Right atrium auricular region (tissue), 2 donors: ENCODE results near the gene MGLL. TPM values are rescaled to one million over a fixed set of nuclear protein-coding genes. Genes with fewer than 3 reads are reported as not detected.

Source experiments
- DNase-seq: peaks from one replicate; pipeline ENCODE4 v3.0.0-alpha.2; 2019; ENCODE audit warnings: low spot score
- H3K27ac ChIP-seq, 2 donors: fragments of 200-600 bp; sonication (generic); 1 replicate in 1 of 2; 2 replicates in 1 of 2; pipeline ENCODE4 v1.5.1; 2016 to 2019
- H3K27me3 ChIP-seq, 2 donors: fragments of 200-600 bp; sonication (generic); one replicate each; pipeline versions ENCODE4 v1.5.1 to v1.6.0; 2017 to 2019
- H3K36me3 ChIP-seq: fragments of 200-600 bp; sonication (generic); one replicate; pipeline ENCODE4 v1.5.1; 2016
- H3K4me1 ChIP-seq, 2 donors: fragments of 200-600 bp; sonication (generic); one replicate each; pipeline versions ENCODE4 v1.5.1 to v1.6.0; 2017 to 2019
- H3K4me3 ChIP-seq, 2 donors: fragments of 200-600 bp; sonication (generic); 1 replicate in 1 of 2; 2 replicates in 1 of 2; pipeline ENCODE4 v1.5.1; 2017 to 2019; ENCODE audit warnings: mild to moderate bottlenecking in 1 of 2, moderate library complexity in 1 of 2
- H3K9me3 ChIP-seq, 2 donors: fragments of 200-600 bp; sonication (generic); one replicate each; pipeline ENCODE4 v1.5.1; 2019
- total RNA-seq, 2 donors: library from RNA; depleted of rRNA; stranded (reverse); fragments of >200 nt; gene quantifications; one replicate each; pipeline ENCODE4 v1.1.0, GENCODE V29; 2016
- TF ChIP-seq, protein P1 (sequence below), 2 donors: fragments of 200-600 bp; sonication (generic); IDR thresholded peaks; one replicate each; pipeline ENCODE4 v1.5.1; 2019; ENCODE audit warnings: antibody characterized with exemption in 2 of 2

MGLL gene
- total RNA-seq, 2 donors from 2014 or later, result 36.3 to 46.4 TPM

DNA sequence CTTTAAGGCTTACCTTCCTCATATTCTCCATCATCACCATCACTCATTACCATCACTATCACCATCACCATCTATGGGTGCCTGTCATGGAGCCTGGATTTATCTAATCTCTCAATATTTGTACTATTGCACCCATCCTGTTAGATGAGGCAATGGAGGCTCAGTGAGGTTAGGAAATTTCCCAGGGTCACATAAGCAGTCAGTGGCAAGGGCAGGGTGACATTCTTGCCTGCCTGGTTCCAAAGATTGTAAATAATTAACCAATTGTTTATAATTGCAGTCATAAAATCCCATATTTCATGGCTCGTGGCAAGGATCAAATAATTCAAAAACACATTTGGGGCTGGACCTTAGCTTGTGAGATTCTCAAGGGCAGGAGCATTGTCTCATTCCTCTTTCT lies 55.2 kb downstream of the MGLL start:
- no peaks in the 10 kb centered on the region for H3K36me3 ChIP-seq
- no peaks in the 10 kb centered on the region for H3K27me3 ChIP-seq
- DNase-seq, result no peak
- no peak overlapping the region for H3K27ac ChIP-seq
- TF ChIP-seq, protein P1, sequence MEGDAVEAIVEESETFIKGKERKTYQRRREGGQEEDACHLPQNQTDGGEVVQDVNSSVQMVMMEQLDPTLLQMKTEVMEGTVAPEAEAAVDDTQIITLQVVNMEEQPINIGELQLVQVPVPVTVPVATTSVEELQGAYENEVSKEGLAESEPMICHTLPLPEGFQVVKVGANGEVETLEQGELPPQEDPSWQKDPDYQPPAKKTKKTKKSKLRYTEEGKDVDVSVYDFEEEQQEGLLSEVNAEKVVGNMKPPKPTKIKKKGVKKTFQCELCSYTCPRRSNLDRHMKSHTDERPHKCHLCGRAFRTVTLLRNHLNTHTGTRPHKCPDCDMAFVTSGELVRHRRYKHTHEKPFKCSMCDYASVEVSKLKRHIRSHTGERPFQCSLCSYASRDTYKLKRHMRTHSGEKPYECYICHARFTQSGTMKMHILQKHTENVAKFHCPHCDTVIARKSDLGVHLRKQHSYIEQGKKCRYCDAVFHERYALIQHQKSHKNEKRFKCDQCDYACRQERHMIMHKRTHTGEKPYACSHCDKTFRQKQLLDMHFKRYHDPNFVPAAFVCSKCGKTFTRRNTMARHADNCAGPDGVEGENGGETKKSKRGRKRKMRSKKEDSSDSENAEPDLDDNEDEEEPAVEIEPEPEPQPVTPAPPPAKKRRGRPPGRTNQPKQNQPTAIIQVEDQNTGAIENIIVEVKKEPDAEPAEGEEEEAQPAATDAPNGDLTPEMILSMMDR (IDR thresholded peaks at IDR 0.05), result no peak
- H3K4me1 ChIP-seq, result peaks cover 0 to 45% of the 10 kb centered on the region in 2 donors
- peaks cover 0 to 10% of the 10 kb centered on the region in 2 donors for H3K9me3 ChIP-seq
- H3K4me3 ChIP-seq, result no peak overlapping the region

DNA sequence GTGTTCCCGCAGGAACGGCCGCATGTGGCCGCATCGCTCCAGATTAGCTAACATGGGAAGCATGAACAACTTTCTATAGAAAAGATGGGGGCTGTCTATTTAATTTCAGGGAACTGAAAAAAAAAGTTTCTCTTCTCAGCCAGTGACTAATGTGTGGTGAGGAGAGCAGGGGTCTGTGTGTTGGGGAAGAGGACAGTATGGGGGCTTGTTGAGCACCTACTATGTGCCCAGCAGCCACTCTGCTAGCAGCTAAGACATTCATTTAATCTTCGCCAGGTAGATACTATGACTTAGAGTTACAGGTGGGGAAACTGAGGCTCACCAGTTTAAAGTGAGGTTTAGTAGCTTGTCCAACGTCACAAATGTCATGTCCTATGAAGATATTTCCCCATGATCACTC lies 56.6 kb downstream of the MGLL start:
- Histone ChIP-seq H3K36me3 (no peaks in the 10 kb centered on the region), H3K27ac (no peak overlapping the region)

DNA sequence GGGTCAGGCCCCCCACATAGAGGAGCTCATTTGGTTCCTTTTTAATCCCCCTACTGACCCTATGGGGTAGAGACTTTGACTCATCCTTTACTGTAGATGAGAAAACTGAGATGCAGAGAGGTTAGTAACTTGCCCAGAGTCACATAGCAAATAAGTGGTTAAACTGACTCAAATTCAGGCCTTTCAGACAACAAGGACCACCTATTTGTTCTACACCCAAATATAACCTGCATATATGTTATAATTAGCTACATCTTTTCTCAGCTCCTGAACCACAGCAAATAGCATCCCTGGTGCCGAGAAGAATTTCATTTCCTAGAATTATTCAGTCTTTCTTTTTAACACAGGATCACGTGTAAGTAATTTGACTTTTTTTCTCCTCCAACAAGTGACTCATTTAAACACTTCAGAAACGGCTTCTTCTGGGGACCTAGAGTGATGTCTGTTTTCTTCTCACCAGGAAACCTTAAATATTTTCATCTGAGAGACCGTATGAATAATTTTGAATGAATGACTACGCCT lies 57.4 kb downstream of the MGLL start:
- H3K4me1 ChIP-seq, result peaks cover 0 to 61% of the 10 kb centered on the region in 2 donors
- no peak for DNase-seq
- H3K27ac ChIP-seq, result no peak overlapping the region

More for the DNA sequence above, 56.6 kb downstream of the MGLL start:
- DNase-seq, result no peak
- H3K27me3 ChIP-seq, result no peaks in the 10 kb centered on the region
- peaks cover 0 to 59% of the 10 kb centered on the region in 2 donors for H3K4me1 ChIP-seq
- TF ChIP-seq, protein P1 (IDR thresholded peaks at IDR 0.05), result no peak
- H3K9me3 ChIP-seq, result peaks cover 0 to 10% of the 10 kb centered on the region in 2 donors
- H3K4me3 ChIP-seq, result no peak overlapping the region

DNA sequence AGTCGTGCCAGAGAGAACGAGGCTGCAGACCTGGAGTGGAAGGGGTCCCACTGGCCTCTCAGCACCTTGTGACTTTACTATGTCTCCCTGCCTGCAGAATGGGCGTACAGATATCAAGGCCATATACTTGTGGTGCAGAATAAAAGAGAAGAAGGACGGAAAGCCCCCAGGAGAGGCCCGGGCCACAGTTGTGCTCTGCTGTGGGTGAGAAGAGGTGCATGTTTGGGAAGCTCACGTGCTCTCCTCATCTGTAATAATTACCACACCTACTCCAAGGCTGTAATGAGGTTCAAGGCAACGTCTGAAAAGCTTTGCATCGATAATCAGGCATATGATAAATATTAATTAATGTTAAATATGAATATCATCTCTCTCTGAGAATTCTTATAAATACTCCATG lies 58.0 kb downstream of the MGLL start:
- Histone ChIP-seq H3K36me3 (peaks cover 2% of the 10 kb centered on the region), H3K27ac (peak overlapping the region in 1 of 2 donors; percentile 4), H3K9me3 (peaks cover 0 to 10% of the 10 kb centered on the region in 2 donors), H3K27me3 (no peaks in the 10 kb centered on the region), H3K4me1 (peaks cover 0 to 56% of the 10 kb centered on the region in 2 donors), H3K4me3 (no peak overlapping the region)
- DNase-seq, result no peak
- TF ChIP-seq, protein P1 (IDR thresholded peaks at IDR 0.05), result no peak

More for the DNA sequence above, 57.4 kb downstream of the MGLL start:
- no peaks in the 10 kb centered on the region for H3K27me3 ChIP-seq
- H3K36me3 ChIP-seq, result no peaks in the 10 kb centered on the region
- peaks cover 0 to 10% of the 10 kb centered on the region in 2 donors for H3K9me3 ChIP-seq
- no peak overlapping the region for H3K4me3 ChIP-seq
- TF ChIP-seq, protein P1 (IDR thresholded peaks at IDR 0.05), result no peak

DNA sequence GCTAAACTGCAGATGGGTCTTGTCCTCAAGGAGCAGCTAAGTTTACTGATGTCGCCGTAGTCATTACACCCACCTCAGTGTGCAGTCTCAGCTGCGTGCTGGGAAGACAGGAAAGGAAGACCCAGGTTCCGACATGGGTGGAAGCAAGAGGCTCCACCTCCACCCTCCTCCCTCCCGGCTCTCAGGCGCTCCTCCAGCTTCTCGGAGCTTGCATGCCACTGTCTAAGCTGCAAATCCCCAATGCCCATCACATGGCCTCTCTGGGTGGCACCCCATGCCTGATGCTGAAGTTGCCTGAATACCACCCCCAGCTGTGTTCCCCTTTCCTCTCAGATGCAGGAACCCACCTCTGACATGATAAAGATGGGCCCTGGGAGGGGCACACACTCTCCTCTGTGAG lies 58.5 kb downstream of the MGLL start:
- no peaks in the 10 kb centered on the region for H3K27me3 ChIP-seq
- no peak for DNase-seq
- peaks cover 0 to 10% of the 10 kb centered on the region in 2 donors for H3K9me3 ChIP-seq
- H3K4me1 ChIP-seq, result peaks cover 0 to 51% of the 10 kb centered on the region in 2 donors
- peak overlapping the region in 1 of 2 donors; percentile 4 for H3K27ac ChIP-seq
- H3K36me3 ChIP-seq, result peaks cover 5% of the 10 kb centered on the region
- H3K4me3 ChIP-seq, result no peak overlapping the region
- TF ChIP-seq, protein P1 (IDR thresholded peaks at IDR 0.05), result no peak

DNA sequence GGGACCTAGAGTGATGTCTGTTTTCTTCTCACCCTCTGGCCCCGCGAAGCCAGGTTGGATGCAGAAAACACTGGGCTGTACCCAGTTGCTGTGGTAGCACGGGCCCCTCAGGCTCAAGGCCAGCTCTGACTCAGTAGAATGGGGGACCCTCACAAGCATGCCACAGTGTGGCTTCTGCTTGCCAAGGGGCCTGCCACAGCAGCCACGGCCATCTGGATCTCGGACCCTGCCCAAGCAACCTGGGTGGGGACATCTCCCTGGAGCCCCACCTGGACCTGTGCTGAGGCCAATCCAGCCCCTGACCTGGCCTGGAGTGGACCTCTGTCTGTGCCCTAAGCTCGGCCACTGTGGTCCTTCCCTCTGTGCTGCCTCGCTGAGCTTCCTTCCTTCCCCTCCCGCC lies 59.0 kb downstream of the MGLL start:
- H3K27me3 ChIP-seq, result no peaks in the 10 kb centered on the region
- H3K36me3 ChIP-seq, result peaks cover 5% of the 10 kb centered on the region
- H3K27ac ChIP-seq, result peak overlapping the region; percentile 16 to 36
- DNase-seq, result no peak
- peaks cover 0 to 48% of the 10 kb centered on the region in 2 donors for H3K4me1 ChIP-seq
- no peak overlapping the region for H3K4me3 ChIP-seq
- peaks cover 0 to 10% of the 10 kb centered on the region in 2 donors for H3K9me3 ChIP-seq
- TF ChIP-seq, protein P1 (IDR thresholded peaks at IDR 0.05), result no peak
